K562 (cell line): Measurements from ENCODE around the gene TIMP2.

Source experiments
- CBFA2T2 ChIP-seq: fragments of 450-650 bp; conservative IDR thresholded peaks from 2 replicates; pipeline ENCODE4 v1.6.1; 2017; ENCODE audit warnings: mild to moderate bottlenecking
- ESRRA ChIP-seq: fragments of 450-650 bp; IDR thresholded peaks from 2 replicates; pipeline ENCODE4 v1.6.1; 2014; ENCODE audit warnings: low read depth, mild to moderate bottlenecking, moderate library complexity, borderline replicate concordance
- MEIS2 ChIP-seq: fragments of 450-650 bp; IDR thresholded peaks from 2 replicates; pipeline ENCODE4 v1.6.1; 2014; ENCODE audit warnings: mild to moderate bottlenecking; ENCODE audit not compliant: partially characterized antibody
- NFRKB ChIP-seq: fragments of 450-650 bp; IDR thresholded peaks from 2 replicates; pipeline ENCODE4 v1.6.1; 2016; ENCODE audit warnings: low read depth
- NONO ChIP-seq, 2 experiments: fragments of 200-400 bp in 1 of 2; fragments of 450-650 bp in 1 of 2; formaldehyde crosslinking in 1 of 2; IDR thresholded peaks; 2 replicates each; pipeline ENCODE4 v1.6.1; 2017; ENCODE audit warnings: low read depth in 2 of 2, mild to moderate bottlenecking in 2 of 2, moderate library complexity in 2 of 2, low read length in 1 of 2
- POLR3A ChIP-seq: IDR thresholded peaks from 2 replicates; pipeline ENCODE4 v1.6.1; 2011; ENCODE audit warnings: borderline replicate concordance, mild to moderate bottlenecking, moderate library complexity; ENCODE audit not compliant: insufficient read length, insufficient read depth; ENCODE audit errors: extremely low read depth
- ZFP36 ChIP-seq: fragments of 150-350 bp; IDR thresholded peaks from 2 replicates; pipeline ENCODE4 v1.6.1; 2018; ENCODE audit warnings: low read length, low read depth; ENCODE audit not compliant: partially characterized antibody
- TF ChIP-seq, protein P1 (sequence below), 3 experiments: fragments of 200-800 bp in 1 of 3; sonication (Bioruptor generic) in 1 of 3; sonication (generic) in 1 of 3; formaldehyde crosslinking in 1 of 3; IDR thresholded peaks; 2 replicates each; pipeline versions ENCODE4 v1.6.1 to v1.8.0; 2016 to 2022; ENCODE audit warnings: mild to moderate bottlenecking in 2 of 3, missing compliant biosample characterization in 2 of 3, missing genetic modification characterization in 2 of 3, missing genetic modification reagents in 1 of 3
- TF ChIP-seq, protein P2 (sequence below), 3 experiments: IDR thresholded peaks in 2 of 3; conservative IDR thresholded peaks in 1 of 3; 2 replicates each; pipeline ENCODE4 v1.5.1; 2011 to 2012; ENCODE audit warnings: low read length in 3 of 3, mild to moderate bottlenecking in 3 of 3, control low read depth in 2 of 3, improper control_type of control experiment in 1 of 3, inconsistent platforms in 1 of 3, low read depth in 1 of 3, mixed read lengths in 1 of 3, moderate library complexity in 1 of 3; ENCODE audit not compliant: insufficient read depth in 2 of 3

DNA sequence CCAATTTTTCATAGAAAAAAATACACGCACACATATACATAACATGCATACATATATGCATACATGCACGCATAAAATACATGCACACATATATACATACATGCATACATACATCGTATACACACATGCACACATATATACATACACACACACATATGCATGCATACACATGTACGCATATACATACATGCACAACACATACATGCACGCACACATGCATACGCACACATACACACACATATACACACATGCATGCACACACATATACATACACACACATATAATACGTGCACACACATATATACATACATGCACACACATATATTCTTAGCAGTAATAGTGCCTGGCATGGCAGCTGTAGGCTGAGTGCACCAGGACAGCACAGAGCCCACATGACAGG, 109.5 kb downstream of the TIMP2 start:
- TF ChIP-seq NFRKB (no peak), POLR3A (no peak), ZFP36 (no peak), CBFA2T2 (no peak), MEIS2 (no peak), NONO (IDR thresholded peaks at IDR 0.05; ENCODE audit: low read depth in 2 of 2, low read length in 1 of 2) (no peak), ESRRA (no peak)
- TF ChIP-seq, protein P1, sequence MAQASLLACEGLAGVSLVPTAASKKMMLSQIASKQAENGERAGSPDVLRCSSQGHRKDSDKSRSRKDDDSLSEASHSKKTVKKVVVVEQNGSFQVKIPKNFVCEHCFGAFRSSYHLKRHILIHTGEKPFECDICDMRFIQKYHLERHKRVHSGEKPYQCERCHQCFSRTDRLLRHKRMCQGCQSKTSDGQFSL (CRISPR knock-in tag; IDR thresholded peaks at IDR 0.05): no peak
- TF ChIP-seq, protein P1 (tag; IDR thresholded peaks at IDR 0.05): no peak
- TF ChIP-seq, protein P2, sequence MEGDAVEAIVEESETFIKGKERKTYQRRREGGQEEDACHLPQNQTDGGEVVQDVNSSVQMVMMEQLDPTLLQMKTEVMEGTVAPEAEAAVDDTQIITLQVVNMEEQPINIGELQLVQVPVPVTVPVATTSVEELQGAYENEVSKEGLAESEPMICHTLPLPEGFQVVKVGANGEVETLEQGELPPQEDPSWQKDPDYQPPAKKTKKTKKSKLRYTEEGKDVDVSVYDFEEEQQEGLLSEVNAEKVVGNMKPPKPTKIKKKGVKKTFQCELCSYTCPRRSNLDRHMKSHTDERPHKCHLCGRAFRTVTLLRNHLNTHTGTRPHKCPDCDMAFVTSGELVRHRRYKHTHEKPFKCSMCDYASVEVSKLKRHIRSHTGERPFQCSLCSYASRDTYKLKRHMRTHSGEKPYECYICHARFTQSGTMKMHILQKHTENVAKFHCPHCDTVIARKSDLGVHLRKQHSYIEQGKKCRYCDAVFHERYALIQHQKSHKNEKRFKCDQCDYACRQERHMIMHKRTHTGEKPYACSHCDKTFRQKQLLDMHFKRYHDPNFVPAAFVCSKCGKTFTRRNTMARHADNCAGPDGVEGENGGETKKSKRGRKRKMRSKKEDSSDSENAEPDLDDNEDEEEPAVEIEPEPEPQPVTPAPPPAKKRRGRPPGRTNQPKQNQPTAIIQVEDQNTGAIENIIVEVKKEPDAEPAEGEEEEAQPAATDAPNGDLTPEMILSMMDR (IDR thresholded peaks at IDR 0.05 in 2 of 3, conservative IDR thresholded peaks at IDR 0.05 in 1 of 3; ENCODE audit: insufficient read depth in 2 of 3, low read depth in 1 of 3, low read length in 3 of 3): no peak
